ENCODE results near the gene MYO15A.

DNA sequence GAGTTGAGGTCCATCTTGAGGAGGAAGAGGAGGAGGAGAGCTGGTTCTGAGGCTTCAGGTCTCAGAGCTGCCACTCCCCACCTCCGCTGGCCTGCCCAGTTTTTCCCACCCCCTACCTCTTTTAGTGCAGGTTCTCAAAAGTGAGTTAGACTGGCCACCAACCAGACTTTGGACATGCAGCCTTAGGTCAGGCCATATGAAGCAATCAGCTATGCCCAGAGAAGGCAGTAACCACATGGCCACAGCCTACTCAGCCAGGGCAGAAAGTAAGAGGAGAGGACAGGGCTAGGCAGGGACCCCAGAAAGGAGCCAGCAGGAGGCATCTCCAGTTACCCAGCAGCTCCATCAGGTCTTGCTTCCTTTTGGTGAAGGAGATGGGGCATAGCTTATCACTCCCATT, 9.0 kb downstream of the MYO15A start:
- TF ChIP-seq CTCF (IDR thresholded peaks at IDR 0.05) (no peak), ZFX (IDR thresholded peaks at IDR 0.05; ENCODE audit: borderline replicate concordance) (no peak)

Measured in 22Rv1 (cell line).